GM23248 (cell line): ENCODE data around the gene PLCB3. TPM values are rescaled to one million over a fixed set of nuclear protein-coding genes. Genes with fewer than 3 reads are reported as not detected.
"Not testable (repeated sequence)": the region's sequence is repeated elsewhere in the genome, so short reads cannot be mapped to it uniquely, and the experiment has no call there.

ENCODE experiments used
- DNase-seq: peaks from one replicate; pipeline ENCODE4 v3.0.0-alpha.2; 2015
- H2AFZ ChIP-seq: fragments of 200-600 bp; sonication (generic); 2 replicates; pipeline ENCODE4 v1.6.1; 2016; ENCODE audit warnings: antibody characterized with exemption
- H3F3A ChIP-seq: fragments of 200-600 bp; sonication (generic); 2 replicates; pipeline ENCODE4 v1.6.1; 2016; ENCODE audit warnings: mild to moderate bottlenecking, antibody characterized with exemption, mixed run types; ENCODE audit not compliant: insufficient read depth
- H3K27ac ChIP-seq: fragments of 200-600 bp; sonication (generic); 2 replicates; pipeline ENCODE4 v1.5.1; 2016; ENCODE audit warnings: mild to moderate bottlenecking
- H3K27me3 ChIP-seq: fragments of 200-600 bp; sonication (generic); replicated peaks from 2 replicates; pipeline ENCODE4 v1.6.1; 2016; ENCODE audit warnings: mild to moderate bottlenecking; ENCODE audit not compliant: insufficient read depth
- H3K36me3 ChIP-seq: fragments of 200-600 bp; sonication (generic); 2 replicates; pipeline ENCODE4 v1.6.1; 2016; ENCODE audit warnings: low read depth, mild to moderate bottlenecking
- H3K4me1 ChIP-seq: fragments of 200-600 bp; sonication (generic); 2 replicates; pipeline ENCODE4 v1.6.1; 2016; ENCODE audit warnings: mild to moderate bottlenecking; ENCODE audit not compliant: insufficient read depth
- H3K4me2 ChIP-seq: fragments of 200-600 bp; sonication (generic); one replicate; pipeline ENCODE4 v1.6.1; 2016; ENCODE audit warnings: mild to moderate bottlenecking; ENCODE audit not compliant: unreplicated experiment
- H3K4me3 ChIP-seq: fragments of 200-600 bp; sonication (generic); 2 replicates; pipeline ENCODE4 v1.5.1; 2016; ENCODE audit warnings: mild to moderate bottlenecking
- H3K79me2 ChIP-seq: fragments of 200-600 bp; sonication (generic); 2 replicates; pipeline ENCODE4 v1.6.1; 2016; ENCODE audit warnings: mild to moderate bottlenecking; ENCODE audit not compliant: insufficient read depth
- H3K9ac ChIP-seq: fragments of 200-600 bp; sonication (generic); 2 replicates; pipeline ENCODE4 v1.6.1; 2016; ENCODE audit warnings: mild to moderate bottlenecking
- H3K9me2 ChIP-seq: fragments of 200-600 bp; sonication (generic); 2 replicates; pipeline ENCODE4 v1.6.1; 2016; ENCODE audit warnings: mixed run types, mild to moderate bottlenecking, moderate library complexity; ENCODE audit not compliant: insufficient read depth
- H3K9me3 ChIP-seq: fragments of 200-600 bp; sonication (generic); one replicate; pipeline ENCODE4 v1.6.1; 2017; ENCODE audit warnings: low read depth
- H4K20me1 ChIP-seq: fragments of 200-600 bp; sonication (generic); 2 replicates; pipeline ENCODE4 v1.6.0; 2016; ENCODE audit not compliant: insufficient read depth
- EZH2 ChIP-seq: fragments of 200-600 bp; sonication (generic); IDR thresholded peaks from 2 replicates; pipeline ENCODE4 v1.6.1; 2018; ENCODE audit warnings: antibody characterized with exemption, mild to moderate bottlenecking; ENCODE audit not compliant: insufficient read depth, poor library complexity, severe bottlenecking
- EZH2phosphoT487 ChIP-seq: fragments of 200-600 bp; sonication (generic); IDR thresholded peaks from 2 replicates; pipeline ENCODE4 v1.6.1; 2018; ENCODE audit warnings: antibody characterized with exemption, moderate library complexity, mild to moderate bottlenecking, low read depth; ENCODE audit not compliant: insufficient read depth
- WGBS, 2 experiments: methylation state at CpG; one replicate each; pipeline ENCODE4 v1.1.6; 2015 to 2017; ENCODE audit warnings: low lambda C conversion rate in 2 of 2, low coverage in 1 of 2; ENCODE audit errors: missing lambda C conversion rate in 2 of 2; 5-methylcytosine and 5-hydroxymethylcytosine counted together
- in situ Hi-C: fragments of 300-500 bp; cut with MboI; formaldehyde crosslinking; loops from 2 replicates; pipeline ENCODE4 v1.15.0; 2020
- polyA plus RNA-seq: library from polyadenylated mRNA; unstranded; fragments of >200 nt; fragmentation: Nextera tagmentation; extraction: Ambion mirVana; gene quantifications from 2 replicates; pipeline ENCODE4 v1.2.1, GENCODE V29; 2016
- total RNA-seq: library from RNA; depleted of rRNA; stranded (reverse); fragments of >200 nt; shearing (Covaris generic); gene quantifications from 2 replicates; pipeline ENCODE4 v1.2.3, GENCODE V29; 2014

The PLCB3 gene
- total and polyA plus RNA-seq, 2 experiments from 2014 or later: 6.5 to 32.7 TPM

GRCh38 chr11:64312947-64313346 is 61.6 kb downstream of the PLCB3 start:
- Histone ChIP-seq H3K4me2 (peak overlapping the region; percentile 52), H3K9me3 (no peaks in the 10 kb centered on the region), H3K4me1 (peaks cover 14% of the 10 kb centered on the region; the same call in 1 of the 2 replicates), H2AFZ (peak overlapping the region; percentile 71), H3K27me3 (no peaks in the 10 kb centered on the region), H3K79me2 (peaks cover 66% of the 10 kb centered on the region), H3K9me2 (no peaks in the 10 kb centered on the region), H4K20me1 (no peaks in the 10 kb centered on the region), H3K9ac (peak overlapping the region; percentile 76), H3F3A (peaks cover 10% of the 10 kb centered on the region), H3K36me3 (no peaks in the 10 kb centered on the region), H3K4me3 (peak overlapping the region; percentile 58; the same call in 1 of the 2 replicates), H3K27ac (peak overlapping the region; percentile 57)
- 89 to 90% methylated on average over 10 of the region's 10 CpGs for WGBS, 2 experiments
- TF ChIP-seq EZH2 (no peak), EZH2phosphoT487 (no peak)
- no peak for DNase-seq
- in situ Hi-C loops: no loop called here

DNA sequence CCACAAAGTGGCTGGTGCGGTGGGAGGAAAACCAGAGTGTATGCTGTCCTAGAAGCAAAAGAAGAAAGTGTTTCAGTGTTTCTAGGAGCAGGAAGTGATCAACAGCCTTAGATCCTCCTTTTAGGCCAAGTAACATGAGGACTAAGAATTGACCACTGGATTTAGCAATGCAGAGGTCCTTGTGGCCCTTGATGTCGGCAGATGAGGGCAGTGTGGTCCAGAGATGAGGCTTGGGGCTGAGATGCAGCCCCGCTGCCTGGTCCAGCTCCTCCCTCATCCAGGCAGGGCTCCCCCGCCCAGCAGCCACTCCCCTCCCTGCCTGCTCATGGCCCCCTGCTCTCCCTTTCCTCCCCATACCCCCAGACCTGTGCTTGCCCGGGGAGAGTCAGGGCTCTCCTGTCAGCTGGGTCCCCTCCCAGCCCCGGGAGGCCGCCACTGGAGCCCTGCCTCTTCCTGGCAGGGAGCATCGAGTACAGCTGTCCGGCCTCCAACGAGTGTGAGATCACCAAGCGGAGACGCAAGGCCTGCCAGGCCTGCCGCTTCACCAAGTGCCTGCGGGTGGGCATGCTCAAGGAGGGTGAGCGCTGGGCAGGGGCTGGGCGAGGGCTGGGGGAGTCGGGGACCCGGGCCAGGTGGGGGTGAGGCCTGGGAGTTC is 62.3 kb downstream of the PLCB3 start:
- Histone ChIP-seq H3K27ac (peak overlapping the region; percentile 57), H3K4me2 (peak overlapping the region; percentile 52), H3K79me2 (peaks cover 71% of the 10 kb centered on the region), H3K9me2 (no peaks in the 10 kb centered on the region), H3K4me1 (peaks cover 14% of the 10 kb centered on the region; the same call in 1 of the 2 replicates), H3K27me3 (no peaks in the 10 kb centered on the region), H3K9me3 (no peaks in the 10 kb centered on the region), H3K4me3 (peak overlapping the region; percentile 58), H2AFZ (peak overlapping the region; percentile 71), H3K36me3 (no peaks in the 10 kb centered on the region), H3K9ac (peak overlapping the region; percentile 76), H4K20me1 (no peaks in the 10 kb centered on the region), H3F3A (peaks cover 10% of the 10 kb centered on the region)
- 12 to 20% methylated on average over 14 to 15 of the region's 18 CpGs for WGBS, 2 experiments
- DNase-seq: peak; percentile 90
- in situ Hi-C loops: no loop called here
- no peak for TF ChIP-seq EZH2
- no peak for TF ChIP-seq EZH2phosphoT487

DNA sequence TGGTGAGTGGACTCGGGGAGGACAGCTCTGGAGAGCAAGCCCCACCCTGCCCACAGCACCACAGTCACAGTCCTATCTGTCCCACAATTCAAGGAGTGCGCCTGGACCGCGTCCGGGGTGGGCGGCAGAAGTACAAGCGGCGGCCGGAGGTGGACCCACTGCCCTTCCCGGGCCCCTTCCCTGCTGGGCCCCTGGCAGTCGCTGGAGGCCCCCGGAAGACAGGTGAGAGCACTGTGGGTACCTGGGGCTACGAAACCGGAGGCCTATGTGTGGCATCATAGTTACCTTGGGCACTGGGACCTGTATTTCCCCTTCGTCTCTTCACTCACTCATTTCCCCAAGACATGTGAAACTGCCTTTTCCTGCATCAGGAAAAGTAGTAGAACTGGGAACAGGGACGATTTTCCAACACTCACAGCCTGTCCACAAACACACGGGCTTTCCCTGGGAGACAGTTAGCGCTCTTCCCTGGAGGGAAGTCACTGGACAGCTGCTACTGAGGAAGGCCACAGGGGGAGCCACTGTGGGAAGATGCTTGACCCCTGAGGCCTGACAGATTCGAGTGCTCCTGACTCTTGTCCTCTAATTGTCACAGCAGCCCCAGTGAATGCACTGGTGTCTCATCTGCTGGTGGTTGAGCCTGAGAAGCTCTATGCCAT is 62.9 kb downstream of the PLCB3 start:
- peak; percentile 52 for DNase-seq
- H3K9ac ChIP-seq: peak overlapping the region; percentile 76
- peaks cover 19% of the 10 kb centered on the region for H3K4me1 ChIP-seq
- H2AFZ ChIP-seq: peak overlapping the region; percentile 71
- in situ Hi-C loops: no loop called here
- peak overlapping the region; percentile 57 for H3K27ac ChIP-seq
- H3K9me3 ChIP-seq: no peaks in the 10 kb centered on the region
- TF ChIP-seq EZH2phosphoT487 (no peak), EZH2 (no peak)
- WGBS, 2 experiments: 47 to 56% methylated on average over 17 to 19 of the region's 19 CpGs
- no peaks in the 10 kb centered on the region for H4K20me1 ChIP-seq
- H3F3A ChIP-seq: peaks cover 10% of the 10 kb centered on the region
- H3K4me3 ChIP-seq: peak overlapping the region; percentile 58
- H3K36me3 ChIP-seq: no peaks in the 10 kb centered on the region
- no peaks in the 10 kb centered on the region for H3K9me2 ChIP-seq
- peak overlapping the region; percentile 52 for H3K4me2 ChIP-seq
- H3K79me2 ChIP-seq: peaks cover 75% of the 10 kb centered on the region
- no peaks in the 10 kb centered on the region for H3K27me3 ChIP-seq

- in situ Hi-C loops: no loop called here
- Histone ChIP-seq H3K27ac (peak overlapping the region; percentile 57; the same call in 1 of the 2 replicates), H3K4me2 (no peak overlapping the region), H3K79me2 (peaks cover 75% of the 10 kb centered on the region), H4K20me1 (no peaks in the 10 kb centered on the region), H3K36me3 (no peaks in the 10 kb centered on the region), H3K4me3 (no peak overlapping the region), H2AFZ (no peak overlapping the region), H3K9ac (peak overlapping the region; percentile 76; the same call in 1 of the 2 replicates), H3K4me1 (peaks cover 23% of the 10 kb centered on the region), H3F3A (peaks cover 10% of the 10 kb centered on the region), H3K27me3 (no peaks in the 10 kb centered on the region), H3K9me2 (no peaks in the 10 kb centered on the region), H3K9me3 (no peaks in the 10 kb centered on the region)
- no peak for TF ChIP-seq EZH2
- TF ChIP-seq EZH2phosphoT487: no peak
- DNase-seq: no peak
- WGBS, 2 experiments: 88 to 90% methylated on average over 24 of the region's 24 CpGs
Measured at GRCh38 chr11:64314805-64315561, 63.7 kb downstream of the PLCB3 start.

GRCh38 chr11:64315667-64316526 is 64.6 kb downstream of the PLCB3 start:
- Histone ChIP-seq H3K4me3 (peak overlapping the region; percentile 88), H3K4me2 (peak overlapping the region; percentile 95), H3F3A (peaks cover 10% of the 10 kb centered on the region), H3K4me1 (peaks cover 23% of the 10 kb centered on the region), H3K79me2 (peaks cover 71% of the 10 kb centered on the region), H3K9ac (peak overlapping the region; percentile 94; the same call in 1 of the 2 replicates)
- DNase-seq, in situ Hi-C loops, H3K9me2 ChIP-seq, H3K27me3 ChIP-seq, H3K36me3 ChIP-seq, H4K20me1 ChIP-seq, H3K9me3 ChIP-seq, H2AFZ ChIP-seq, H3K27ac ChIP-seq: not testable (repeated sequence)
- WGBS, 2 experiments: 64 to 66% methylated on average over 13 to 25 of the region's 25 CpGs
